Measurements from ENCODE around the gene DCAF15.

DNA sequence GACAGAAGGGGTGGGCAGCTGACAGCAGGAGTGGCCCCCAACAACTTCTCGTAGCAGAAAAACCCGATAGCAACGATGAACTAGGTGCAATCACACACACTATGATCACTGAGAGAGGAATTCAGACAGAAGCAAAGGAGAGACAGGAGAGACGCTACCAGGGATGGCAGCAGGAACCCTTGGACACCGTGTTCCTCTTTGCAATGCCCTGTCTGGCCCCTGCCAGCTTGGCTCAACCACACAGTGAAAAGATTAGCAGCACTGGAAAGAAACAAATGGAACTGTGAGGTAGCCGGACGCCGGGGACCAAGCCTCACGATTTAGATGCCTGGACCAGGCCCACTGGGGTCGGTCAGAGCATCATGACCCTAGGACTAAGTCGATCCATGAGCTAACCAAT lies 23.6 kb downstream of the DCAF15 start:
- TF ChIP-seq SUZ12 (IDR thresholded peaks at IDR 0.05; ENCODE audit: extremely low read depth, insufficient read depth, insufficient read length) (no peak), YY1 (IDR thresholded peaks at IDR 0.05; ENCODE audit: insufficient read depth, insufficient read length) (no peak)

Measured in NT2/D1 (cell line).